ENCODE measurements around the gene IL3RA. TPM values are rescaled to one million over a fixed set of nuclear protein-coding genes. Genes with fewer than 3 reads are reported as not detected.
"Not testable (repeated sequence)": the region's sequence is repeated elsewhere in the genome, so short reads cannot be mapped to it uniquely, and the experiment has no call there.

IL3RA gene
- total RNA-seq, 1 donor from 2014 or later: 10.7 TPM

GRCh38 chrX:1332433-1332832 lies 4.2 kb upstream of the IL3RA start:
- not testable (repeated sequence) for DNase-seq

- no peak for DNase-seq
Measured at GRCh38 chrX:1334854-1335253, 1.7 kb upstream of the IL3RA start.

- no peak for DNase-seq
Measured at GRCh38 chrX:1336948-1337779, 579 bp downstream of the IL3RA start.

- DNase-seq: no peak
Measured at GRCh38 chrX:1341545-1342184, 5.1 kb downstream of the IL3RA start.

GRCh38 chrX:1349606-1350005 lies 13.0 kb downstream of the IL3RA start:
- not testable (repeated sequence) for DNase-seq

- DNase-seq: no peak
Measured at GRCh38 chrX:1351981-1352714, 15.6 kb downstream of the IL3RA start.

GRCh38 chrX:1354036-1355019 lies 17.7 kb downstream of the IL3RA start:
- no peak for DNase-seq

- DNase-seq: no peak
Measured at GRCh38 chrX:1355131-1356046, 18.8 kb downstream of the IL3RA start.

GRCh38 chrX:1357993-1358392 lies 21.4 kb downstream of the IL3RA start:
- DNase-seq: no peak

GRCh38 chrX:1358793-1359476 lies 22.4 kb downstream of the IL3RA start:
- no peak for DNase-seq

- no peak for DNase-seq
Measured at GRCh38 chrX:1359477-1359873, 22.9 kb downstream of the IL3RA start.

GRCh38 chrX:1360171-1360570 lies 23.6 kb downstream of the IL3RA start:
- no peak for DNase-seq

GRCh38 chrX:1361275-1361674 lies 24.7 kb downstream of the IL3RA start:
- DNase-seq: no peak

GRCh38 chrX:1361910-1362309 lies 25.3 kb downstream of the IL3RA start:
- no peak for DNase-seq

- not testable (repeated sequence) for DNase-seq
Measured at GRCh38 chrX:1366363-1366762, 29.8 kb downstream of the IL3RA start.

GRCh38 chrX:1368385-1368698 lies 31.8 kb downstream of the IL3RA start:
- DNase-seq: no peak

- no peak for DNase-seq
Measured at GRCh38 chrX:1378306-1378759, 41.7 kb downstream of the IL3RA start.

GRCh38 chrX:1380672-1381233 lies 44.2 kb downstream of the IL3RA start:
- DNase-seq: no peak

GRCh38 chrX:1384658-1385252 lies 48.2 kb downstream of the IL3RA start:
- DNase-seq: no peak

All from tongue (tissue), 2 donors.